Inferior parietal cortex (tissue), 1 donor: ENCODE measurements around the gene VSX1.

Experiments
- DNase-seq: peaks from one replicate; pipeline ENCODE4 v3.0.0-alpha.2; 2016; ENCODE audit errors: extremely low spot score

The VSX1 gene

DNA sequence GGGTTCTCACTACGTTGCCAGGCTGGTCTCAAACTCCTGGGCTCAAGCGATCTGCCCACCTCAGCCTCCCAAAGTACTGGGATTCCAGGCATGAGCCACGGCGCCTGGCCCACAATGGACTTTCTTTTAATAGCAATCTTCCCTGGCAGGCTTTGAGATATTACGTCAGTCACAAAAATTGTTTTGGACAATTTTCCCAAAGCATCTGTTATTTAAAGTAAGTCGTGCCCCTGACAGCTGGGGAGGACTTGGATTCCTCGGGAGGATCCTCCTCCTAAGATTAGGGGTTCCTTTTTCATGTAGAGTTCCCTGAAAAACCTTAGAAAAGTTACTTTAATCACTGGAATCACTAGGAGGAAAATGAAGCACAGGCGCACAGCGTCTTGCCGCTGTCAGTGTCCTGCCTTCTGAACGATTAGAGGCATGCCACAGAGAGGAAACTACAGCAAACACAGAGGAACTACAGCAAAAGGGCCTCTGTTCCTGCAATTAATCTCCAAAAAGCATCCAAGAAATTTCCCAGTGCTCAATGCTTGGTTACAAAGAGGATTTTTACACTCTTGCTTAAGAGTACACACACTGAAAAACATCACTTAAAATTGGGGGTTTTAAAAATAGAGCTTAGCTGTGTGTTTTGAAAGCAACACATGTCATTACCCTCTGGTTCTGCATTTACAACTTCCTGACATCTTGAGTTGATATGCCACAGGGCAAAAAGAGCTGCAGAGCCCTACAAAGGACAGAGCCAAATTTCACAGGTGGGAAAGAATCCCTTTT, 28.5 kb downstream of the VSX1 start:
- no peak for DNase-seq

DNA sequence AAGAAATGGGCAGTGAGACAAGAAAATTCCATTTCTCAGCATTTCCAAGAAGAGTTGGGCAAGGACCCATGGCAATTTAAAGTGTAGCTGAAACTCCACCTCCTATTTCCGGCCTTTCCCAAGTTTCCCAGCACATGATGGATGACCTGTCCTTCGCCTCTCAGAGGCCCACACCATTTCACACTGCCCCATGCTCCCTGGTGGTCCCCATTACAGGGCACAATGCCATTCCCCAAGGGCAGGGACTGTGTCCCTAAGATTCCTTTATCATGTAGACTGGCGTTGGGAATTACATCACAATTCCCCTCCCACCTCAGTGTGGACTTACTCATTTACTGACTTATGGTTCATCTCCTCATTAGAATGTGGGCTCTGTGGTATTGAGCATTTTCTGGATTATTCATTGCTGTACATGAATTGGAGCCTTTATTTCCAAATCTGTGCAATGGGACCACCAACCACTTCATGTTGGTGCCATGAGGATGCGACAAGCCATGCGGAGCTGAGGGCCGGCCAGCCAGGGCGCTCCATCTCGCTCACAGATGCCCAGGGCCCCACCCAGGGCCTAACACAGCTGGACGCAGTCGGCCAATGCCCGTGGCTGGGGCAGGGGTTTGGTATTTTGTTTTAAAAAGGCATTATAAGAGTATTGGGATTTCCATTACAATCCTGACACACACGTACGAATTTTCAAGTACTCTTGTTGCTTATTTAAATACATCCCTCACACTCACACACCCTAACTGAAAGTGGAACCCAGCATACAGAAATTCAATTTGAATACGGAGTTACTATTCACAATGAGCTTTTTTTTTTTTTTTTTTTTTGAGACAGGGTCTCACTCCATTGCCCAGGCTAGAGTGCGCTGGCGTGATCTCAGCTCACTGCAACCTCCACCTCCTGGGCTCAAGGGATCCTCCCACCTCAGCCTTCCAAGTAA, 29.4 kb downstream of the VSX1 start:
- no peak for DNase-seq

DNA sequence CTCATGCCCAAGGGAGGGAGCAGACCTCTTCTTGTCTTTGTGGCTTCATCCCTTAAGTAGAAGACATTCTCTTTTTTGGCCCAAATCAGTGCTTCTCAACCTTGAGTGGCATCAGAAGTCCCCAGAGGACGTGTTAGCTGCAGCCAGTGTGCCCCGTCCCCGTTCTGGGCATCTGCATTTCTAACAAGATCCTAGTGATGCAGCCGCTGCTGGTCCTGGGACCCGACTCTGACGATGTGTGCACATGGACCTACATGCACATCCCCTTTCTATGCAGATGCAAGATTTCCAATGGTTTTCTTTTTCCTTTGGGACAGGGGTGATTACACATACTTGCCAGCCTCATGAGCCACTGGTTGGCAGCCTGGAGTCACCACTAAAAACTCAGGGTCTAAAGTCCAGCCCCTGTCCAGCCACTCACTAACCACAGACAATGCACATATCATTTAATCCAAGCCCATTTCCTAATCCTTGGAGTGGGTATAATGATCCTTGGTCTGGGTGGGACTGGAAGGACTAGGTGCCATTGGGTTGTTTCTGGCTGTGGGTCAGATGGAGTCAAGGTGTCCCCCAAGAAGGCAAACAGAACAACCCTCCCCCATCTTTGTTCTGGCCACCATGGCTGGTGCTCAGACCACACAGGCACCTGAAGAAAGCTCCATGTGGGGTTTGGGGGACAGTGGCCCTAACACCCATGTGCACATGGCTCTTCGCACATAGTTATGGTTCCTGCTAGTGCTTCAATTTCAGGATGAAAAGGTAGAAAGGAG, 30.4 kb downstream of the VSX1 start:
- DNase-seq, result no peak

DNA sequence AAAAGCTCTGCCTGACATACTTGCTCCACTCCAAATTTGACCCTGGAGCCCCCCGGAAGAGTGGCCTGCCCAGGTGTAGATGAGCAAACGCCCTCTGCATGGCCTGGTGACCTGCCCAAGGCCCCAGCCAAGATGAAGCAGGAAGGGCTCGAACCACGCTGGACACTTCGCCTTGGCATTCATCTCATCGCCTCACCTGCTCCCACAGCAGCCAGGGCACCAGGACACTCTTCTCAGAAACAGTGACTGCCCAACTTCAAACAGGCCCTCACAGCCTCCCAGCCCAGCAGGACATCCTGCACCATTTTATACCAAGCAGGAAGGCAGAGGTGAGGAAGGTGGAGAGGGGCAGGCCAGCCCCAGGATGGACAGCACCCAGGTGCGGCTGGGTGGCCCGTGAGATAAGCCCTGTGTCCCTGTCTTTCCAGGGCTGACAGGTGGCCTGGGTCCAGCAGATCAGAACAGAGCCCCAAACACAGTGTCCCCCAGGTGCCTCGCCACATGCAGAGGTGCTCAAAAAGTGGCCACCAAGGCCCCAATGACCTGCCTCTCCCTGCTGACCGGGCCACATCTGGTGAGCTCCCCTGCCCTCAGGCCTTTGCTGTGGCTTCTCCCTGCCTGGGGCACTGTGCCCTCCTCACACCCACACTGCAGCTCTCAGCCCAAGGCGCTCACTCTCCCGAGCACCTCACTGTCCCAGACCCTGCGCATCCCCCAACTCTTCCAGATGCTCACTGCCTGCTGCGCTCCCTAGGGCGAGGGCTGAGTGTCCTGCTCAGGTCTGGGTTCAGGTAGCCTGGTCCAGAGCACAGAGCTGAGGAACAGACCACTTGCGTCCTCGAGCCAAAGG, 31.2 kb downstream of the VSX1 start:
- no peak for DNase-seq

DNA sequence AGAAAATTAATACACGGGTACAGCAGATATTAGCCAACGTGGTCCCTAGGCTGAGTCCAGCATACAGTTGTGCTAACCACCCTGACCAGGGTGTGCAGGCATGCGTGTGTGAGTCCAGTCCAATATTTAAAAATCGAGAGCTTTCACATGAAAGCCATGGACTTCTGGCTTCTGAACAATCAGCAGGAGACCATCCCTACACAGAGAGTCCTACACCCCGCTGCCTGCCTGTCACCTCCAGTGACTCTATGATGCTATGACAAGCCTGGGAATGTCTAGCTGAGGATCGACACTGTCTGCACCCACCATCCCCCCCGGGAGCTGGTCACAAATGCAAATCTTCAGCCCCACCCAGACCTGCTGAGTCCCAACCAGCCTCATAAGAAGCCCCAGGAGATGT, 31.9 kb downstream of the VSX1 start:
- DNase-seq, result no peak

DNA sequence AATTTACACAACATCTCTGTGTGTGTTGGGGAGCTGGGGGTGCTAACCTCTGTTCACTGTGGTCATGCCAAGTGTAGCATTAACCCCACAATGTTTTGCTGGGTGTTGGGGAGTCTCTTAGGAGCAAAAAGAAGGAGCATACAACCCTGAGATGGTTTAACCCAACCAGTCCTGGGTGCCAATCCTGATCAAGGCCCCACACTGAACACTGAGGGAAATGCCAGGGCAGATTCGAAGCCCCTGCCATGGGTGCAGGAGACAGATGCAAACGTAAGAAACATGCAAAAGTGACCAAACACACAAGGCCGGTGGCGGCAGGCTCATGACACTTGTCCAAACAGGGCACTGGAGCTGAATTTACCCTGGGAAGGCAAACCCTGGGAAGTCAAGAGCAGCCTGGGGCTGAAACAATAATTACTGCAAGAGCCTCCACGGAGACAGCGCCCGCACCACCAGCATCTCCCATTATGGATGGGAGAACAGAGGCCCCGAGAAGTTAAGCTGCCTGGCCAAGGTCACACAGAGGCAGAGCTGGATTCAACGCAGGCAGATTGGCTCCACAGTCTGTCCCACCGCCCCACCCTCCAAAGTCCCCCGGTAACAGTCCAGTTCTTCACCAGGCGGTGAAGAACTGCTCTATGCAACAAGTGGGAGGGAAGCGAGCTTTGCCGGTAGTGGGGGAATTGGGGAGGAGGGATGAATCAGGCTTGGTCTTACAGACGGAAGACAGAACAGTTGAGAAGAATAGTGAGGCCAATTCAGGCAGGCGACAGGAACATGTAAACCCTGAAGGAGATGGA, 32.5 kb downstream of the VSX1 start:
- DNase-seq, result no peak

DNA sequence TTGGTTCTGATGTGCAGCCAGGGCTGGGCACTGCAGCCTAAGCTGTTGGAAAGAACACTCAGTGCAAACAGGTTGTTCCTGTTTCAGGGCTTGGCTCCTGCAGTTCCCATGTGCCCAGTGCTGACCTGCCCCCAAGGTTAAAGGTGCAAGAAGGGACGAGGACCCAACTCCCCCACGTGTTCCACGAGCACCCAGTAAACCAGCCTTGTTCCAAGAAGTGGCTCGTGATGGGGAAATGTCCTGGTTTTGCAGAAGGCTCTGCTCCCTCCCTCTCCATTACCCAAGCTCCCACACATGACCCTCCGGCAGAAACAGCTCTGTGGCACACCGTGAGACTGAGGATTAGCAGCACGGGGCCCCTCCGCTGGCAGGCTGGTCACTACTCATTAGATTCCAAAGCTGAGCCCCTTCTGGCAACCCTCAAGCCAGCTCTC, 33.4 kb downstream of the VSX1 start:
- no peak for DNase-seq

DNA sequence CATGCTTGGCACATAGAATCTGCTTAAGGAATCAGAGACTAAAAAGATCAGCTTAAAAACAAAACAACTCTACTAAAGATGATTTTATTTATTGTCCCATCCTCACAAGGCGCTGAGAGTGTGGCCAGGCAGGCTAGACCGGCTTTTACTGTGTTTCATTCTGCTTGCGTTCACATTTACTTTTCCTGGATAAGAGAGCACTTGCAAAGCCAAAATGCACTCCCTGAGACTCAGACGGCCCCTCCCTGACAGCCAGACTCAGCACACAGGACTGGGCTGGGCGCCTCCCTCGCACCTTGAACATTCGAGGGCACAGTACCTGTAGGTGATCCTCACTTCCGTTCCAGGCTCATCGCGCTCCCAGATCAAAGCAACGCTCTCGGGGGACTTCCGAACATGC, 34.2 kb downstream of the VSX1 start:
- no peak for DNase-seq

DNA sequence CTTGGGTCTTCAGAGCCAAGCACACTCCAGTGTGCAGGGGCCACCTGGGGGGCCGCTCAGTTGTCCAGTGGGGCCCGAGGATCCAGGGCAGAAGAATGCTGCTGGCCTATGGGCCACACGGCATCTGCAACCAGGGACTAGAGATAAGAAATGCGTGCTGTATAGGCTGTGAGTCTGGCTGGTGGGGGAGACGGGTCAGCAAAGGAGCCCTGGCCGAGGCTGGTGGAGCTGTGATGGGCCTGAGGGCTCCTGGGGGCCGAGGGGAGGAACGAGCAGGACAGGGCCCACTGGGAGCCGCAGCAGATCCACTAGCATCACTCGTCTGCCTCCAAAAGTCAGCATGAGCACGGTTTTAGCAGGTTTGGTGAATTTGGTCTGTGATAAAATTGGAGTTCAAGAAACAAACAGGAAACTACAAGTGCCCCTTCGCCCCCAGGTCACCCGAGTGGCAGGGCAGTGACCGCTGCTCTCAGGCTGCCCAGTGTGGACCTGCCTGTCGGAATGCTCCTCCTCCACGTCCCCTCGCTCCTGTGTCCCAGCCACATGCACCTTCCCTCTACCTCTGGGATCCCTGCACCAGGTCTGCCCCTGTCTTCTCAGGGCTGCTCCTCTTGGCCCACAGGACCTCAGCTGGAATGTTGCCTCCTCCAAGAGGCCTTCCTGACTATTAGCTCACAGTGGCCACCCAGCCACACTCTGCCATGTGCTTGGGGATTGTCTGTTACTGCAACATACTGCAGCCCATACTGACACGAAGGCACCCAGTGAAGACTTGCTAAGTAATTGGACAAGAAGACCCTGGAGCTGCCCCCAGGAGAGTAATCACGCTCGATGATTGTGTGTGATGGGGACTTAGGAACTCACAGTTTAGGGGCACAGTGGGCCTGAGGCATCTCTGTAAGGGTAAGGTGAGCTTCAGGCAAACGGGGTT, 34.9 kb downstream of the VSX1 start:
- DNase-seq, result no peak

DNA sequence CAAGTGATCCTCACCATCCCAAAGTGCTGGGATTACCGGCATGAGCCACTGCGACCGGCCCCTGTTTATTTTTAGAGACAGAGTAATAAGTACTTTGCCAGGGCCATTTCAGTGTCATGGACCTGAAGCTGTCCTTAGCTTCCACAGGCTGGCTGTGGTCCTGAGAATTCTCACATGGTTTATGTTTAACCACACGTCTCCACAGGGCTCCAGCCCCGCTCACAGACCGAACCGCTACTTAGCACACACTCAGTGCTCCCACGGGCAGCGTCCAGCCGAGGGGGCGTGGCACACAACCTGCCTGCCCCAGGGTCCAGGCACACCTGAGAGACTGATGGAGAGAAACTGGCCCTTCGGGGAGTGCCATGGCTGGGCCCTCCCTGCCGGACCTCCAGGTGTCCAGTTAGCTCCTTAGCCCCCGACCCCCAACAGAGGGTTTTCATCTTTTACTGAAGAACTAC, 35.7 kb downstream of the VSX1 start:
- DNase-seq, result no peak

DNA sequence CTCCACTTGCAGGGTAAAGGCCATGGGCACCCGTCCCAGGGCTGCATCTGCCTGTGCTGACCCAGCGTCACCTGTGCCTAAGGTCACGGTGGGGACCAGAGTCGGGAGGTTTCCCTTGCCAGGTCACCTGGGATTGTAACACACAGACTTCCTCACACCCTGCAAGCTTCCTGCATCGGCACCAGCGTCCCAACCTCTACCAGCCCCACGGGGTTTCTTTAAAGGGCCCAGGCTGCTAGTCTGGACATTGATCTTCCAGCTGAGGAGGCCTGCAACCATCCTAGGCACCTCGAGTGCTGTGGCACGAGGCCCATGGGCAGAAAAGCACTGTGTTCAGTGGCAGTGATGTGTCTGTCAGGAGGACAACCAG, 36.6 kb downstream of the VSX1 start:
- DNase-seq, result no peak

DNA sequence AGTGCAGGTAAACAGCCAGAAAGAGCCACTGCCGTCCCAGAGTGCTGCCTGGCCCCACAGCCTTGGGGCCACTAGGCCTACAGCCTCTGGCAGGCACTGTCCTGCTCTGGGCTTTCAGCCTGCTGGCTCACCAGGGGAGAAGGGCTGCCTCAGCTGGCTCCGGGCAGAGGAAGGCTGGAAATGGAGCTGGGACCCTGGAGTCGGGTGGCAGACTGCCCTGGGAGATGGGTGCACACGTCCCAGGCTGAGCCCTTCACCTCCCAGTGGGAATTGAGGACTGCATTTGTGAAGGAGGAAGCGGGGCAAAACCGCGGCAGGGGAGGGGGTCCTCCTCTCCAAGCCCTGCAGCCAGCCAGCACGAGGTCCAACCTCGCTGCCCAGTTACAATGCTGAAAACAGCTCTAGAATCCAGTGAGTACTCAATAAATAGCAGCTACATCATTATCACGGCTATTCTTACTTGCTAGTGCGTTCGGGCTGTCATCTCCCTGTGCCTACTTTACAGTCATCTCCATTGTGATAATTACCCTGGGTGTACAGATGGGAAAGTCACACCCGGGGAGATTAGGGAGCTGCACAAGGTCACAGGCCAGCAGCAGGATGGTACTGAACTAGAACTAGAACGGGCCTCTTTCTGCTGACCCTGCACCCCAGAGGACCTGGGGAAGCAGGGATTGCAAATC, 37.1 kb downstream of the VSX1 start:
- DNase-seq, result no peak

DNA sequence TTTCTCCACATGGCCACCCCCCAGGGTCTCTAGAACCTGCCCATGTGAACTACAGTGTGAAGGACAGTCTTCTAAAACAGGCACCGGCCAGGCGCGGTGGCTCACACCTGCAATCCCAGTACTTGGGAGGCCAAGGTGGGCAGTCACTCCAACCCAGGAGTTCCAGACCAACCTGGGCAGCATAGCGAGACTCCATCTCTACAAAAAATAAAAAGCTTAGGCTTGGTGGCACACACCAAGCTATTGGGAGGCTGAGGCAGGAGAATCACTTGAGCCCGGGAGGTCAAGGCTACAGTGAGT, 37.7 kb downstream of the VSX1 start:
- DNase-seq, result no peak

DNA sequence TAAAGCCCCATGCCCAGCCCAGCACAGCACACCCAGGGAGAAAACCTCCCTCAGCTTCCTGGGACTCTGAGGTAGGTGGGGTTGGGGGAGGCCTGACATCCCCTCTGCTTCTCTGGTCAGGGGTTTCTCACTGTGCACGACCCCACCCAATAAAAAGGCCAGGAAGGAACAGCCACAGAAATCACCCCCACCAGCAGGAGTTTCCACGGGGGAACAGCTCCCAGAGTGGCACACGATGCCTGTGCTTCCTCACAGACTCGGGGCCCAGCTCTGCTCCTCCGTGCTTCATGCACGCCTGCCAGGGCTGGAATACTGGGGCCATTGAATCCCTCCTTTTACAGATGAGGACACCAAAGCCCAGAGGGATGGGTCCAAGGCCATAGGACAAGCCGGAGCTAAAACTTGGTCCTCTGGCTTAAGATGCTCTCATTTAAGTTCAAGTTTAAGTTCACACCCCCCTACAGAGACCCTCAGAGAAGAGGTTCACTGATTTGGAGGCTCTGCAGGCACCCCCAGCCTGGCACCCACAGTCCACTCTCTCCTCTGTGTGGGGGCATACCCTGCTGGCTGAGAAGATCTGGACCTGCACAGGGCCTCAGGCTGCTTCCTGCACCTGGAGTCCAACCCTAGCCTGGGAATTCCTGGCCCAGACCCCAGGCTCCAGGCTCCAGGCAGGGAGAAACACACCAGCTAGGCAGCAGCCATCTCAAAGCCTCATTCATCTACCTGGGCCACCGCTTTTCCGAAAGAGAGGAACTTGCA, 38.3 kb downstream of the VSX1 start:
- no peak for DNase-seq

DNA sequence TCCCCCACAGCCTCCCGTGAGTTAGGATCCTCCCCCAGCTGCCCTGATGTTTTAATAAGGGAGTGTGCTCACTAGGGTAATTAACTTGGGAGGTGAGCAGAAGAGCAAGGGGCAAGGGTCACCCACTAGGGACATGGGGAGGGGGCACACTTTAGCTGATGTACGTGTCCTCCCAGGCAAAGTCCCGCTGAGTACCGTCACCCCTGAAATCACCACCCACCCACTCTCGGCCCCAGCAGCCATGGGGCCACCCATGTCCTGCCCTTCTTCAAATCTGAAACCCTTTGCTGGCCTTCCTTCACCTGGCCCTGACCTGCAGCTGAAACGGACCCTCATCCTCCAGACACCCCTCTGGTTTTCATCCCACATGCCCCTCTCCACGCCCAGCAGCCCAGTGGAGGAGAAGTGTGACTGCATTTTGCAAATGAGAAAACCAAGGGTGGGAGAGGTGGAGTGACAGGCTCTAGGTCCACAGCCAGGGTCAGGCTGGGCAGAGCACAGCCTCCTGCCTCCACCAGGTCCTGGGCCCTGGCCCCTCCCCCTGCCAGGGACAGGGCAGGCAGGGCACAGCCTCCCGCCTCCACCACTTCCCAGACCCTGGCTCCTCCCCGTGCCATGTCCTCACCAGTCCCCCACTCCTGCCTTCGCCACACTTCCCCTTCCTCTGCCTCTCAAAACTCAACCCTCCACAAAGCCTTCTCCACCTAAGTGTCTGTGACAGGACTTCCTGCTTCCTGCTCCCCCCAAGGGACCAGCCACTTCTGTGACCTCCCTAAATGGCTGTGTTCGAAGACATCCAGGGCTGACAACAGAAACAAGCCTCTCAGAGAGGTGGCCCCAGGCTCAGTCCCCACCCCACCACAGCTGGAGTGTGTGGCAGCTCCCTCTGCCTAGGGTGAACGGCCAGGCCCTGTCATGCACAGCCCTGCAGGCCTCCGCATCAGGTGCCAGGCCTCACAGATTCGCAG, 39.1 kb downstream of the VSX1 start:
- no peak for DNase-seq

DNA sequence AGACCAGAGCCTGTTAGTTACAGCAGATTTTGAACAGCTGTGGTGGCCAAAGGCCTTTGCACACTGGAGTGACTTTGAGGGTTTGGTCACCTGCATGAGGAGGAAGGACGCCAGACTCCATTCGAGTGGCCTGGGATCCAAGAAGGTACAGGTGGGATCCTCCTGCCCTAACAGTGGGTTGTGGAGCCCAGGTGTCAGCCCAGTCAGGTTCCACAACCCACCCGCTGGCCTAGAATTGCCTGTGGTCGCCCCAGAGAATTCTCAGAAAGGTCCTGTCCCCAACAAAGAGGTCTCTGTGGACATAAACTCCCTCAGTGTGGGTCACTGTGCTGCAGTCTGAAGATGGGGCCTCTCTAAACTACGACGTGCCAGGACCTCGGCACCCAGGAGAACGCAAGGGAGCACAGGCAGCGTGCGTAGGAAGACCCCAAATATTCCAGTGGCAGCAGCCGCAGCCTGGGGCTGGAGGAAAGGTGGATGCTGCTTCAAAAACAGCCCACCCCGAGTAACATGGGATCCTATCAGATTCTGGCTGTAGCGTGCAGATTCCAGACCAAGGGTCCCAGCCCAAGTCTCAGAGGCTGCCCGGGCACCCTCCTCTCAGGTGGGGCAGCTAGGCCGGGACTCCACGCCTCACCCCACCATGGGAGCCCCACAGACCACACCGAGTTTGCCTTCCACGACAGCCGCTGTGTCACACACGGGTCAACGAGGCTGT, 40.0 kb downstream of the VSX1 start:
- no peak for DNase-seq
